Retinal pigment epithelial cell (primary cell): ENCODE measurements around the gene APOB.

Experiments used
- DNase-seq: peaks from one replicate; pipeline ENCODE4 v3.0.0-alpha.2; 2010; ENCODE audit warnings: low read depth
- H3K4me3 ChIP-seq: 2 replicates; pipeline ENCODE4 v1.5.1; 2011; ENCODE audit warnings: mild to moderate bottlenecking, low read length, control low read depth, moderate library complexity
- CTCF ChIP-seq: conservative IDR thresholded peaks from 2 replicates; pipeline ENCODE4 v1.5.1; 2011; ENCODE audit warnings: low read depth, low read length, control low read depth, inconsistent platforms

Gene APOB

GRCh38 chr2:21057097-21057496 lies 13.2 kb upstream of the APOB start:
- no peak for DNase-seq
- H3K4me3 ChIP-seq: no peak overlapping the region
- no peak for TF ChIP-seq CTCF

GRCh38 chr2:21055879-21056790 lies 12.3 kb upstream of the APOB start:
- TF ChIP-seq CTCF: no peak
- H3K4me3 ChIP-seq: no peak overlapping the region
- no peak for DNase-seq

GRCh38 chr2:21055451-21055850 lies 11.6 kb upstream of the APOB start:
- no peak for TF ChIP-seq CTCF
- no peak for DNase-seq
- H3K4me3 ChIP-seq: no peak overlapping the region

GRCh38 chr2:21054011-21054410 lies 10.1 kb upstream of the APOB start:
- no peak for DNase-seq
- TF ChIP-seq CTCF: no peak
- H3K4me3 ChIP-seq: no peak overlapping the region

GRCh38 chr2:21052044-21052443 lies 8.2 kb upstream of the APOB start:
- H3K4me3 ChIP-seq: no peak overlapping the region
- TF ChIP-seq CTCF: no peak
- DNase-seq: no peak

GRCh38 chr2:21050164-21050563 lies 6.3 kb upstream of the APOB start:
- TF ChIP-seq CTCF: no peak
- H3K4me3 ChIP-seq: no peak overlapping the region
- no peak for DNase-seq
